ENCODE measurements around the gene ATF7IP2.

ATF7IP2 gene

GRCh38 chr16:10497132-10498101 lies 111.6 kb downstream of the ATF7IP2 start:
- Histone ChIP-seq H3K9me2 (replicated peaks; ENCODE audit: insufficient read depth, low read length) (no peaks in the 10 kb centered on the region), H3K36me3 (ENCODE audit: low read length) (no peaks in the 10 kb centered on the region), H3K27me3 (ENCODE audit: low read length) (no peaks in the 10 kb centered on the region), H4K20me1 (ENCODE audit: low read depth, low read length) (no peaks in the 10 kb centered on the region), H3K9me3 (ENCODE audit: insufficient read depth, low read length) (peaks cover 13% of the 10 kb centered on the region; the same call in 1 of the 2 replicates), H3K79me2 (ENCODE audit: insufficient read depth, low read length) (no peaks in the 10 kb centered on the region), H3K9ac (ENCODE audit: low read length) (no peak overlapping the region), H3F3A (ENCODE audit: insufficient read depth) (no peaks in the 10 kb centered on the region), H3K4me2 (ENCODE audit: low read depth, low read length, poor library complexity, severe bottlenecking) (no peak overlapping the region), H2AFZ (ENCODE audit: low read depth, low read length, severe bottlenecking) (no peak overlapping the region), H3K4me3 (ENCODE audit: insufficient read depth, low read length, poor library complexity, severe bottlenecking) (no peak overlapping the region), H3K27ac (ENCODE audit: low read depth, low read length) (no peak overlapping the region)
- TF ChIP-seq, protein P1, sequence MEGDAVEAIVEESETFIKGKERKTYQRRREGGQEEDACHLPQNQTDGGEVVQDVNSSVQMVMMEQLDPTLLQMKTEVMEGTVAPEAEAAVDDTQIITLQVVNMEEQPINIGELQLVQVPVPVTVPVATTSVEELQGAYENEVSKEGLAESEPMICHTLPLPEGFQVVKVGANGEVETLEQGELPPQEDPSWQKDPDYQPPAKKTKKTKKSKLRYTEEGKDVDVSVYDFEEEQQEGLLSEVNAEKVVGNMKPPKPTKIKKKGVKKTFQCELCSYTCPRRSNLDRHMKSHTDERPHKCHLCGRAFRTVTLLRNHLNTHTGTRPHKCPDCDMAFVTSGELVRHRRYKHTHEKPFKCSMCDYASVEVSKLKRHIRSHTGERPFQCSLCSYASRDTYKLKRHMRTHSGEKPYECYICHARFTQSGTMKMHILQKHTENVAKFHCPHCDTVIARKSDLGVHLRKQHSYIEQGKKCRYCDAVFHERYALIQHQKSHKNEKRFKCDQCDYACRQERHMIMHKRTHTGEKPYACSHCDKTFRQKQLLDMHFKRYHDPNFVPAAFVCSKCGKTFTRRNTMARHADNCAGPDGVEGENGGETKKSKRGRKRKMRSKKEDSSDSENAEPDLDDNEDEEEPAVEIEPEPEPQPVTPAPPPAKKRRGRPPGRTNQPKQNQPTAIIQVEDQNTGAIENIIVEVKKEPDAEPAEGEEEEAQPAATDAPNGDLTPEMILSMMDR (IDR thresholded peaks at IDR 0.05; ENCODE audit: insufficient read depth, low read length, poor library complexity, severe bottlenecking): no peak
- TF ChIP-seq EZH2phosphoT487 (conservative IDR thresholded peaks at IDR 0.05; ENCODE audit: low read length): no peak

DNA sequence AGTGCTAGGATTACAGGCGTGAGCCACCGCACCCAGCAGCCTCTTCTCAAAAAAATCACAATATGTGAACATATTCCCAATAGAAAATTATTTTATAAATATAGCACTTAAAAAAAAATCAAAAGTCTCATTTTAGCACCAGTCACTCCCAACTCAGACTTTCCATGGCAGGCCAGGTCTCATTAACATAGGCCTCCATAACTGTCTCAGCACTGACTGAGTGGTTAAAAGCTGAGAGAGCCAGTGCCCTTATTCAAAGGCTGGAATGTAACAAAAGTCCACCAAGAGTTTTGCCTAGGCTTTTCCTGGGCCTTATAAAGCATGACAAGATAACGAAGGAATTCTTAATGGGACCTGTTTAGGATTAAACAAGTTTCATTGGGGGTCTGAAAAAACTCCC lies 114.7 kb downstream of the ATF7IP2 start:
- TF ChIP-seq, protein P1 (IDR thresholded peaks at IDR 0.05; ENCODE audit: insufficient read depth, low read length, poor library complexity, severe bottlenecking): no peak
- TF ChIP-seq EZH2phosphoT487 (conservative IDR thresholded peaks at IDR 0.05; ENCODE audit: low read length): no peak
- Histone ChIP-seq H4K20me1 (ENCODE audit: low read depth, low read length) (no peaks in the 10 kb centered on the region), H3K79me2 (ENCODE audit: insufficient read depth, low read length) (no peaks in the 10 kb centered on the region), H3K27ac (ENCODE audit: low read depth, low read length) (no peak overlapping the region), H3K4me2 (ENCODE audit: low read depth, low read length, poor library complexity, severe bottlenecking) (no peak overlapping the region), H3K9me2 (replicated peaks; ENCODE audit: insufficient read depth, low read length) (no peaks in the 10 kb centered on the region), H3K9me3 (ENCODE audit: insufficient read depth, low read length) (no peaks in the 10 kb centered on the region), H2AFZ (ENCODE audit: low read depth, low read length, severe bottlenecking) (no peak overlapping the region), H3F3A (ENCODE audit: insufficient read depth) (no peaks in the 10 kb centered on the region), H3K36me3 (ENCODE audit: low read length) (no peaks in the 10 kb centered on the region), H3K27me3 (ENCODE audit: low read length) (no peaks in the 10 kb centered on the region), H3K4me3 (ENCODE audit: insufficient read depth, low read length, poor library complexity, severe bottlenecking) (no peak overlapping the region), H3K9ac (ENCODE audit: low read length) (no peak overlapping the region)

DNA sequence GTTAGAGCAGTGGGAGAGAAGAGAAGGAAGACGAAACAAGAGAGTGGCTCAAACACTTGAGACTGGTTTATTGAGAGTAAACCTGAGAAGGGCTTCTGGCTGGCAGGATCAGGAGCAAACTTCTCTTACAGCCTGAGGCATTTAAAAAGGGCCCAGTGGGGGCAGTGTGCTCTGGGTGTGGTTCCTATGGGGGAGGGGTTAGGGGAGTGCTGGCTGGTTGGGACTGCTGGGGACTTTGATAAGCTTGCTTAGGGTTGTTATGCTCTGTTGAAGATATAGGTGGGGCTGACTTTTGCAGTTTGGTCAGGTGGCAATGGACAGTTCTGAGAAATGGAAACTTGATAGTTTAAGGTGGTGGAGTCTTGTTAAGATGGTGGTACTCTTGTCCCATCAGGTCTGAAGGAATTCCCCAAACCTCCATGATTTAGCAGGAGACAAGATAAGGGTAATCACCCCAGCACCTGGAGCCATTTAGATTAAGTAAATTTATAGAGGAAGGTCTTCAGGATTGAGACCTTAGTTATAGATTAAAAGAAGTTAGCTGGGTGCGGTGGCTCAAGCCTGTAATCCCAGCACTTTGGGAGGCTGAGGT lies 115.3 kb downstream of the ATF7IP2 start:
- Histone ChIP-seq H3K27me3 (ENCODE audit: low read length) (no peaks in the 10 kb centered on the region), H3K36me3 (ENCODE audit: low read length) (no peaks in the 10 kb centered on the region), H3K79me2 (ENCODE audit: insufficient read depth, low read length) (no peaks in the 10 kb centered on the region), H3K9ac (ENCODE audit: low read length) (no peak overlapping the region), H3K9me3 (ENCODE audit: insufficient read depth, low read length) (no peaks in the 10 kb centered on the region), H2AFZ (ENCODE audit: low read depth, low read length, severe bottlenecking) (no peak overlapping the region), H3K4me3 (ENCODE audit: insufficient read depth, low read length, poor library complexity, severe bottlenecking) (no peak overlapping the region), H3K27ac (ENCODE audit: low read depth, low read length) (no peak overlapping the region), H3K4me2 (ENCODE audit: low read depth, low read length, poor library complexity, severe bottlenecking) (no peak overlapping the region), H3K9me2 (replicated peaks; ENCODE audit: insufficient read depth, low read length) (no peaks in the 10 kb centered on the region), H3F3A (ENCODE audit: insufficient read depth) (no peaks in the 10 kb centered on the region), H4K20me1 (ENCODE audit: low read depth, low read length) (no peaks in the 10 kb centered on the region)
- no peak for TF ChIP-seq EZH2phosphoT487 (conservative IDR thresholded peaks at IDR 0.05; ENCODE audit: low read length)
- TF ChIP-seq, protein P1 (IDR thresholded peaks at IDR 0.05; ENCODE audit: insufficient read depth, low read length, poor library complexity, severe bottlenecking): no peak

All from SU-DHL-6 (cell line).